ENCODE data around the gene IL12RB1.

The IL12RB1 gene

DNA sequence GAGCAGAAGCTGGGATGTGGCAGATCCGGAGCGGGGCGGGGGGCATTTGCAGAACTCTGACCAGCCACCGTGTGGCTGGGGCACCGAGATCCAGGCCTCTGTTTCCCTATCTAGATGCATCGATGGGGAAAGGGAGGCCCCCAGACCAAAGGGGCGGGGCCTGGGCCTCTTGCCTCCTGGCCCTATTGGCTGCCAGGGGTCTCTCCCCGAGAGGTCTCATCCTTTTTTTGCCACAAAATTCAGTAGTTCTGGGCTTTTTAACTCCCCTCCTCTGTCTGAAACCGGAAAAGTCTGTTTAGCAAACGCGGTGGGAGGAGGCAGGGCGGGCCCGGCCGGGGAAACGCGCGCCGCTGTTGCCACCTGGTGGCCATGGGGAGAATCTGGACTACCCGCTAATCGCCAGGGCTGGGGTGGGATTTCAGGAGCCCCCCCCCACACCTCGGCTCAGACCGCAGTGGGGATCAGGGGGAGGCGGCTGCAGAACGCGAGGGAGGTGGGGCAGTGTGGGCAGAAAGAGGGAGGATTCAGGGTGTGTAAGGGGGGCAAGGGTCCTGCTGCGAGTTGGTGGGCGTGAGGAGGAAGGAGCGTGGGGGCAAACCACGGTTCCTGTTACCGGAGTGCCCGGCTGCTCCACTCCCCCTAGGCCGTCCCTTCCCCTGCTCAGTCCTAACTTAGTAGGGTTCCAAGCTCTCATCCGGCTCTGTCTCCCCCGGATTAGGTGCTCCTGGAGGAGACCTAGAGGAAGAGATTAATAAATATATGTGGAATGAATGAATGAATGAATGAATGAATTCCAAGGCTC lies 28.3 kb downstream of the IL12RB1 start:
- H3K4me1 ChIP-seq (ENCODE audit: insufficient read depth, low read length), result peaks cover 20% of the 10 kb centered on the region
- no peaks in the 10 kb centered on the region for H4K20me1 ChIP-seq (ENCODE audit: insufficient read depth, low read length)
- no peaks in the 10 kb centered on the region for H3K27me3 ChIP-seq (ENCODE audit: insufficient read depth, low read length, poor library complexity)
- no peaks in the 10 kb centered on the region for H3K79me2 ChIP-seq (ENCODE audit: insufficient read depth, low read length)
- TF ChIP-seq, protein P1, sequence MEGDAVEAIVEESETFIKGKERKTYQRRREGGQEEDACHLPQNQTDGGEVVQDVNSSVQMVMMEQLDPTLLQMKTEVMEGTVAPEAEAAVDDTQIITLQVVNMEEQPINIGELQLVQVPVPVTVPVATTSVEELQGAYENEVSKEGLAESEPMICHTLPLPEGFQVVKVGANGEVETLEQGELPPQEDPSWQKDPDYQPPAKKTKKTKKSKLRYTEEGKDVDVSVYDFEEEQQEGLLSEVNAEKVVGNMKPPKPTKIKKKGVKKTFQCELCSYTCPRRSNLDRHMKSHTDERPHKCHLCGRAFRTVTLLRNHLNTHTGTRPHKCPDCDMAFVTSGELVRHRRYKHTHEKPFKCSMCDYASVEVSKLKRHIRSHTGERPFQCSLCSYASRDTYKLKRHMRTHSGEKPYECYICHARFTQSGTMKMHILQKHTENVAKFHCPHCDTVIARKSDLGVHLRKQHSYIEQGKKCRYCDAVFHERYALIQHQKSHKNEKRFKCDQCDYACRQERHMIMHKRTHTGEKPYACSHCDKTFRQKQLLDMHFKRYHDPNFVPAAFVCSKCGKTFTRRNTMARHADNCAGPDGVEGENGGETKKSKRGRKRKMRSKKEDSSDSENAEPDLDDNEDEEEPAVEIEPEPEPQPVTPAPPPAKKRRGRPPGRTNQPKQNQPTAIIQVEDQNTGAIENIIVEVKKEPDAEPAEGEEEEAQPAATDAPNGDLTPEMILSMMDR (IDR thresholded peaks at IDR 0.05; ENCODE audit: borderline replicate concordance, extremely low read depth, low read length, poor library complexity, severe bottlenecking), result peak; percentile 98
- TF ChIP-seq EZH2 (IDR thresholded peaks at IDR 0.05; ENCODE audit: borderline replicate concordance, low read depth, low read length, severe bottlenecking), result no peak
- ATAC-seq (ENCODE audit: insufficient read depth, low read depth) (peak; percentile 95), DNase-seq (peak; percentile 89)
- peak overlapping the region; percentile 84 for H2AFZ ChIP-seq (ENCODE audit: low read depth, low read length)
- H3K27ac ChIP-seq (ENCODE audit: low read length), result peak overlapping the region; percentile 82
- H3K9ac ChIP-seq (ENCODE audit: low read depth, low read length), result peak overlapping the region; percentile 51
- no peaks in the 10 kb centered on the region for H3K9me3 ChIP-seq (ENCODE audit: insufficient read depth, low read length, severe bottlenecking)
- H3K4me3 ChIP-seq (ENCODE audit: low read depth in 1 of 2, low read length in 2 of 2), result peak overlapping the region in 1 of 2 experiments; percentile 3; a peak in 1 of 4 replicates
- H3K36me3 ChIP-seq (ENCODE audit: insufficient read depth, low read length), result no peaks in the 10 kb centered on the region
- peak overlapping the region; percentile 55 for H3K4me2 ChIP-seq (ENCODE audit: insufficient read depth, low read length)

- DNase-seq, result no peak
- no peak overlapping the region for H3K4me3 ChIP-seq (ENCODE audit: low read depth in 1 of 2, low read length in 2 of 2)
- H3K4me1 ChIP-seq (ENCODE audit: insufficient read depth, low read length), result peaks cover 21% of the 10 kb centered on the region
- TF ChIP-seq, protein P1 (IDR thresholded peaks at IDR 0.05; ENCODE audit: borderline replicate concordance, extremely low read depth, low read length, poor library complexity, severe bottlenecking), result no peak
- no peak for TF ChIP-seq EZH2 (IDR thresholded peaks at IDR 0.05; ENCODE audit: borderline replicate concordance, low read depth, low read length, severe bottlenecking)
- peak overlapping the region; percentile 82 for H3K27ac ChIP-seq (ENCODE audit: low read length)
- no peaks in the 10 kb centered on the region for H4K20me1 ChIP-seq (ENCODE audit: insufficient read depth, low read length)
- peak overlapping the region; percentile 51 for H3K9ac ChIP-seq (ENCODE audit: low read depth, low read length)
- no peaks in the 10 kb centered on the region for H3K9me3 ChIP-seq (ENCODE audit: insufficient read depth, low read length, severe bottlenecking)
- 0 out of 2 replicates have a peak overlapping the region, but pooled peaks have one; percentile 84 for H2AFZ ChIP-seq (ENCODE audit: low read depth, low read length)
- H3K79me2 ChIP-seq (ENCODE audit: insufficient read depth, low read length), result no peaks in the 10 kb centered on the region
- no peak for ATAC-seq (ENCODE audit: insufficient read depth, low read depth)
- no peaks in the 10 kb centered on the region for H3K27me3 ChIP-seq (ENCODE audit: insufficient read depth, low read length, poor library complexity)
- no peak overlapping the region for H3K4me2 ChIP-seq (ENCODE audit: insufficient read depth, low read length)
- H3K36me3 ChIP-seq (ENCODE audit: insufficient read depth, low read length), result no peaks in the 10 kb centered on the region
Measured at GRCh38 chr19:18057557-18057956, 29.2 kb downstream of the IL12RB1 start.

GRCh38 chr19:18055967-18056366 lies 30.8 kb downstream of the IL12RB1 start:
- H2AFZ ChIP-seq (ENCODE audit: low read depth, low read length), result no peak overlapping the region
- H3K4me2 ChIP-seq (ENCODE audit: insufficient read depth, low read length), result no peak overlapping the region
- H3K27me3 ChIP-seq (ENCODE audit: insufficient read depth, low read length, poor library complexity), result no peaks in the 10 kb centered on the region
- no peak overlapping the region for H3K27ac ChIP-seq (ENCODE audit: low read length)
- no peak for TF ChIP-seq EZH2 (IDR thresholded peaks at IDR 0.05; ENCODE audit: borderline replicate concordance, low read depth, low read length, severe bottlenecking)
- TF ChIP-seq, protein P1 (IDR thresholded peaks at IDR 0.05; ENCODE audit: borderline replicate concordance, extremely low read depth, low read length, poor library complexity, severe bottlenecking), result no peak
- DNase-seq (no peak), ATAC-seq (ENCODE audit: insufficient read depth, low read depth) (no peak)
- no peak overlapping the region for H3K4me3 ChIP-seq (ENCODE audit: low read depth in 1 of 2, low read length in 2 of 2)
- H3K36me3 ChIP-seq (ENCODE audit: insufficient read depth, low read length), result no peaks in the 10 kb centered on the region
- H3K9ac ChIP-seq (ENCODE audit: low read depth, low read length), result no peak overlapping the region
- H3K9me3 ChIP-seq (ENCODE audit: insufficient read depth, low read length, severe bottlenecking), result no peaks in the 10 kb centered on the region
- H3K4me1 ChIP-seq (ENCODE audit: insufficient read depth, low read length), result peaks cover 23% of the 10 kb centered on the region
- no peaks in the 10 kb centered on the region for H3K79me2 ChIP-seq (ENCODE audit: insufficient read depth, low read length)
- H4K20me1 ChIP-seq (ENCODE audit: insufficient read depth, low read length), result no peaks in the 10 kb centered on the region
